HG03139 (cell line): ENCODE results near the gene RBM19.

Experiments used
- ATAC-seq: cut with Tn5 transposase; IDR thresholded peaks from one replicate; pipeline ENCODE4 v1.9.1; 2021; ENCODE audit not compliant: unreplicated experiment

RBM19 gene

GRCh38 chr12:113988976-113989375 is 22.9 kb upstream of the RBM19 start:
- ATAC-seq, result no peak

- no peak for ATAC-seq
Observed at GRCh38 chr12:113988064-113988451, 21.9 kb upstream of the RBM19 start.

GRCh38 chr12:113987261-113988063 is 21.3 kb upstream of the RBM19 start:
- no peak for ATAC-seq

GRCh38 chr12:113984464-113984863 is 18.3 kb upstream of the RBM19 start:
- ATAC-seq, result no peak

GRCh38 chr12:113983777-113984448 is 17.8 kb upstream of the RBM19 start:
- ATAC-seq, result no peak

GRCh38 chr12:113983265-113983664 is 17.1 kb upstream of the RBM19 start:
- ATAC-seq, result no peak

- ATAC-seq, result no peak
Observed at GRCh38 chr12:113981876-113982275, 15.8 kb upstream of the RBM19 start.

- no peak for ATAC-seq
Observed at GRCh38 chr12:113980537-113981337, 14.6 kb upstream of the RBM19 start.

GRCh38 chr12:113980054-113980453 is 13.9 kb upstream of the RBM19 start:
- no peak for ATAC-seq

GRCh38 chr12:113978080-113978479 is 12.0 kb upstream of the RBM19 start:
- ATAC-seq, result no peak

GRCh38 chr12:113974006-113974405 is 7.9 kb upstream of the RBM19 start:
- no peak for ATAC-seq

- ATAC-seq, result no peak
Observed at GRCh38 chr12:113973109-113973904, 7.2 kb upstream of the RBM19 start.

GRCh38 chr12:113971392-113971791 is 5.3 kb upstream of the RBM19 start:
- ATAC-seq, result no peak

- no peak for ATAC-seq
Observed at GRCh38 chr12:113970211-113970610, 4.1 kb upstream of the RBM19 start.

- ATAC-seq, result no peak
Observed at GRCh38 chr12:113967368-113967767, 1.2 kb upstream of the RBM19 start.

GRCh38 chr12:113962733-113963132 is 3.4 kb downstream of the RBM19 start:
- no peak for ATAC-seq

- ATAC-seq, result no peak
Observed at GRCh38 chr12:113961921-113962710, 4.0 kb downstream of the RBM19 start.

- no peak for ATAC-seq
Observed at GRCh38 chr12:113960030-113960429, 6.1 kb downstream of the RBM19 start.

- no peak for ATAC-seq
Observed at GRCh38 chr12:113959096-113959495, 7.0 kb downstream of the RBM19 start.

- no peak for ATAC-seq
Observed at GRCh38 chr12:113958108-113958507, 8.0 kb downstream of the RBM19 start.
